Measurements from ENCODE around the gene CBLN1. TPM values are rescaled to one million over a fixed set of nuclear protein-coding genes. Genes with fewer than 3 reads are reported as not detected.
A peak's percentile ranks its signal among the peaks of the same experiment; 100 is the strongest.

CBLN1 gene
- total and polyA plus RNA-seq, 9 of the 15 experiments (the other 6 are each of a cell fraction or from before 2014, with no cell fraction given) = not detected

DNA sequence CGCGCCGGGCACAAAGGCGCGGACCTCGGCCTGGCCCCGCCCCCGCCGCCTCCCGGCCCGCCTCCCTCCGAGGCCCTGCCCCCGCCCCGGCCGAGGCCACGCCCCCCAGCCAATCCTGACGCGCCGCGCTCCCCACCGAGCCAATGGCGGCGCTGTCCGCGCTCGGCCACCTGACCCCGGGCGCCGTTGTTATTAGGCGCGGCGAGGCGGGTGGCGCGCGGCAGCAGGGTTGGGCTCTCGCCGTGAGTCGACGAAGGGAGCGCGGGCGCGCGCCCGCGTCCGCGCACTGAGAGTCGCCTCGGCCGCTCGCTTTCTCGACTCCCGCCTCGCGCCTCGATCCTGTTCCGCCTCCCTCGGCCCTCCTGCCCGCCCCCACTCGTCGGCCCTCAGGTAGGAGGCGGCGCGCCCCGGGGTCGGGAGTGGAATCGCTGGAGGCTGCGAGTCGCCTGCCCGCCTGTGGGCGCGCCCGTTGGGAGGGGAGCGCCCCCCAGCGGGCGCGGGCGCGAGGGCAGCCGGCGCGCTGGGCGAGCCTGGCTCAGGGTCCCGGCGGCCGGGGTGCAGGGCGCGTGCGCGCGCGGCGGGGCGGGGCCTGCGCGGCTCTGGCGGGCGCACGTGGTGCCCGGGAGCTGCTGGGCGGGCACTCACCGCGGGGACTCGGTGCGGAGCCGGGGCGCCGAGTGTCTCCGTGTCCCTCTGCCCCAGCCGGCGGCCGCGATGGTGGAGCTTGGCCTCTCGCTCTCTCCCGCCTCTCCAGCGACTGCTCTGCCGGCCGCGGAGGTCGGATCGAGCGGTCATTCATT lies 405 bp upstream of the CBLN1 start (continued):
- TF ChIP-seq NUFIP1 (IDR thresholded peaks at IDR 0.05; ENCODE audit: partially characterized antibody) (no peak), ZC3H4 (CRISPR knock-in tag; IDR thresholded peaks at IDR 0.05; ENCODE audit: borderline replicate concordance) (no peak)
- TF ChIP-seq, protein P1, sequence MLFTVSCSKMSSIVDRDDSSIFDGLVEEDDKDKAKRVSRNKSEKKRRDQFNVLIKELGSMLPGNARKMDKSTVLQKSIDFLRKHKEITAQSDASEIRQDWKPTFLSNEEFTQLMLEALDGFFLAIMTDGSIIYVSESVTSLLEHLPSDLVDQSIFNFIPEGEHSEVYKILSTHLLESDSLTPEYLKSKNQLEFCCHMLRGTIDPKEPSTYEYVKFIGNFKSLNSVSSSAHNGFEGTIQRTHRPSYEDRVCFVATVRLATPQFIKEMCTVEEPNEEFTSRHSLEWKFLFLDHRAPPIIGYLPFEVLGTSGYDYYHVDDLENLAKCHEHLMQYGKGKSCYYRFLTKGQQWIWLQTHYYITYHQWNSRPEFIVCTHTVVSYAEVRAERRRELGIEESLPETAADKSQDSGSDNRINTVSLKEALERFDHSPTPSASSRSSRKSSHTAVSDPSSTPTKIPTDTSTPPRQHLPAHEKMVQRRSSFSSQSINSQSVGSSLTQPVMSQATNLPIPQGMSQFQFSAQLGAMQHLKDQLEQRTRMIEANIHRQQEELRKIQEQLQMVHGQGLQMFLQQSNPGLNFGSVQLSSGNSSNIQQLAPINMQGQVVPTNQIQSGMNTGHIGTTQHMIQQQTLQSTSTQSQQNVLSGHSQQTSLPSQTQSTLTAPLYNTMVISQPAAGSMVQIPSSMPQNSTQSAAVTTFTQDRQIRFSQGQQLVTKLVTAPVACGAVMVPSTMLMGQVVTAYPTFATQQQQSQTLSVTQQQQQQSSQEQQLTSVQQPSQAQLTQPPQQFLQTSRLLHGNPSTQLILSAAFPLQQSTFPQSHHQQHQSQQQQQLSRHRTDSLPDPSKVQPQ (CRISPR knock-in tag; IDR thresholded peaks at IDR 0.05; ENCODE audit: borderline replicate concordance) = no peak

DNA sequence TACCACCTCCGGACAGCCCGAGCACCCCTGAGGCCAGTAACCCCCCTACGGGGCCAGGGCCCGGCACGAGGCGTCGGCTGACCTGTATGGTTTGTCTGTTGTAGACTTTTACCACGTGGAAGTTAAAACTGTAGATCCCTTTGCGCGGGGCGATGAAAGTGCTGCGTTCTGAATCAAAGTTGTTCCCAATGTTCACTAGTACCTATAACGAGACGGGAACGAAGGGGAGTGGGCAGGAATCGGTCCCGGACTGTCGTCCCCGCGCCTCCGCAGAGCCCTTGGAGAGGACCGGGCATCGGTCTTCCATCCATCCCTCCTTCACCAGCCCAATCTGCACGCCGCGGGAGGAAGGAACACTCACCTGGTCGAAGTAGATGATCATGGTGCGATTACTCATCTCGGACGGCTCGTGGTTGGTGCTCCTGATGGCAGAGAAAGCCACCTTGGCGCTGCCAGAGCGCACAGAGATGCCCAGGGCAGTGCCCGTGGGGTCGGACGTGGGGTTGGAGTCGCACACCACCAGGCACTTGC lies 732 bp downstream of the CBLN1 start:
- CTCF ChIA-PET (ENCODE audit: low intra/inter-chr PET ratio) = no interaction called here
- intact Hi-C loops (cut with micrococcal nuclease) = loop anchor here (5.0 kb wide), 1 partner anchor 594 kb away; no protein-coding TSS in a partner anchor
- Histone ChIP-seq H3K27me3 (ENCODE audit: control insufficient read depth in 2 of 2, insufficient read depth in 2 of 2, low read length in 2 of 2) (peaks cover 22 to 48% of the 10 kb centered on the region in 2 experiments), H3K9me3 (replicated peaks; ENCODE audit: control insufficient read depth, insufficient read depth, low read depth, low read length) (no peaks in the 10 kb centered on the region), H3K27ac (ENCODE audit: extremely low read depth, low read depth, low read length) (no peak overlapping the region), H3K9me1 (ENCODE audit: control insufficient read depth, insufficient read depth, low read length) (no peaks in the 10 kb centered on the region), H3K36me3 (ENCODE audit: control insufficient read depth, insufficient read depth, low read length) (no peaks in the 10 kb centered on the region), H3K4me3 (no peak overlapping the region), H2AFZ (ENCODE audit: low read depth, low read length) (no peak overlapping the region), H3K4me2 (ENCODE audit: insufficient read depth, low read length) (no peak overlapping the region), H3K79me2 (ENCODE audit: control insufficient read depth, insufficient read depth, low read length) (no peaks in the 10 kb centered on the region), H3K9ac (ENCODE audit: insufficient read depth in 1 of 2, low read depth in 2 of 2, low read length in 2 of 2) (0 out of 4 replicates have a peak overlapping the region, but pooled peaks of 1 of the 2 experiments have one; percentile 9), H3K4me1 (replicated peaks in 1 of 2; ENCODE audit: control insufficient read depth in 2 of 2, insufficient read depth in 2 of 2, low read length in 2 of 2) (peaks cover 0 to 17% of the 10 kb centered on the region in 2 experiments; a peak in 3 of 5 replicates), H4K20me1 (replicated peaks; ENCODE audit: control insufficient read depth, insufficient read depth, low read length) (no peaks in the 10 kb centered on the region)
- POLR2A ChIA-PET = no interaction called here
- no peak for TF ChIP-seq KAT7 (CRISPR knock-in tag; IDR thresholded peaks at IDR 0.05; ENCODE audit: borderline replicate concordance)
- no peak for TF ChIP-seq HEY1 (CRISPR knock-in tag; IDR thresholded peaks at IDR 0.05; ENCODE audit: borderline replicate concordance)
- no peak for TF ChIP-seq NCOA2 (IDR thresholded peaks at IDR 0.05; ENCODE audit: partially characterized antibody in 2 of 2)
- TF ChIP-seq NFE2L1 (tag; IDR thresholded peaks at IDR 0.05; ENCODE audit: borderline replicate concordance, low read depth) = no peak
- TF ChIP-seq, protein P2, sequence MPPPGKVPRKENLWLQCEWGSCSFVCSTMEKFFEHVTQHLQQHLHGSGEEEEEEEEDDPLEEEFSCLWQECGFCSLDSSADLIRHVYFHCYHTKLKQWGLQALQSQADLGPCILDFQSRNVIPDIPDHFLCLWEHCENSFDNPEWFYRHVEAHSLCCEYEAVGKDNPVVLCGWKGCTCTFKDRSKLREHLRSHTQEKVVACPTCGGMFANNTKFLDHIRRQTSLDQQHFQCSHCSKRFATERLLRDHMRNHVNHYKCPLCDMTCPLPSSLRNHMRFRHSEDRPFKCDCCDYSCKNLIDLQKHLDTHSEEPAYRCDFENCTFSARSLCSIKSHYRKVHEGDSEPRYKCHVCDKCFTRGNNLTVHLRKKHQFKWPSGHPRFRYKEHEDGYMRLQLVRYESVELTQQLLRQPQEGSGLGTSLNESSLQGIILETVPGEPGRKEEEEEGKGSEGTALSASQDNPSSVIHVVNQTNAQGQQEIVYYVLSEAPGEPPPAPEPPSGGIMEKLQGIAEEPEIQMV (tag; conservative IDR thresholded peaks at IDR 0.05; ENCODE audit: low read depth) = no peak
- no peak for TF ChIP-seq NFATC3 (IDR thresholded peaks at IDR 0.05)
- TF ChIP-seq KDM2B (CRISPR knock-in tag; IDR thresholded peaks at IDR 0.05) = no peak
- no peak for TF ChIP-seq MBD2 (IDR thresholded peaks at IDR 0.05; ENCODE audit: borderline replicate concordance, low read depth)
- in situ Hi-C loops (cut with MboI) = no loop called here
- FAIRE-seq (no peak), DNase-seq (ENCODE audit: extremely low read depth in 1 of 4, low spot score in 3 of 4) (no peak), ATAC-seq (no peak)
- BruUV-seq (replicated peaks) = no TSS peak
- WGBS (ENCODE audit: insufficient coverage, low coverage, missing lambda C conversion rate) = 21% methylated on average over 24 of the region's 37 CpGs
